Neural progenitor cell (in vitro differentiated cells): Measurements from ENCODE around the gene ANKRD36. TPM values are rescaled to one million over a fixed set of nuclear protein-coding genes. Genes with fewer than 3 reads are reported as not detected.
"Not testable (repeated sequence)": the region's sequence is repeated elsewhere in the genome, so short reads cannot be mapped to it uniquely, and the experiment has no call there.

ENCODE experiments used
- DNase-seq: peaks from one replicate; pipeline ENCODE4 v3.0.0-alpha.2; 2016; ENCODE audit warnings: low spot score
- H2AFZ ChIP-seq: fragments of 200-600 bp; sonication (generic); replicated peaks from 2 replicates; pipeline ENCODE4 v1.6.1; 2016; ENCODE audit warnings: antibody characterized with exemption
- H3F3A ChIP-seq: fragments of 200-600 bp; sonication (generic); 2 replicates; pipeline ENCODE4 v1.6.1; 2016; ENCODE audit warnings: antibody characterized with exemption, low read depth
- H3K27ac ChIP-seq: fragments of 200-600 bp; sonication (generic); 2 replicates; pipeline ENCODE4 v1.5.1; 2016; ENCODE audit warnings: mild to moderate bottlenecking
- H3K27me3 ChIP-seq: fragments of 200-600 bp; sonication (generic); 2 replicates; pipeline ENCODE4 v1.6.1; 2016; ENCODE audit warnings: mild to moderate bottlenecking, moderate library complexity
- H3K36me3 ChIP-seq: fragments of 200-600 bp; sonication (generic); 2 replicates; pipeline ENCODE4 v1.5.1; 2016
- H3K4me1 ChIP-seq: fragments of 200-600 bp; sonication (generic); 2 replicates; pipeline ENCODE4 v1.6.1; 2016; ENCODE audit warnings: mixed run types
- H3K4me2 ChIP-seq: fragments of 200-600 bp; sonication (generic); 2 replicates; pipeline ENCODE4 v1.6.1; 2016
- H3K4me3 ChIP-seq: fragments of 200-600 bp; sonication (generic); 2 replicates; pipeline ENCODE4 v1.5.1; 2016
- H3K79me2 ChIP-seq: fragments of 200-600 bp; sonication (generic); 2 replicates; pipeline ENCODE4 v1.6.1; 2016; ENCODE audit warnings: low read depth
- H3K9ac ChIP-seq: fragments of 200-600 bp; sonication (generic); 2 replicates; pipeline ENCODE4 v1.6.1; 2016
- H3K9me3 ChIP-seq: fragments of 200-600 bp; sonication (generic); 2 replicates; pipeline ENCODE4 v1.5.1; 2016; ENCODE audit warnings: low read depth
- H4K20me1 ChIP-seq: fragments of 200-600 bp; sonication (generic); 2 replicates; pipeline ENCODE4 v1.6.1; 2016; ENCODE audit warnings: low read depth
- H3K27ac Mint-ChIP-seq: 3 replicates; pipeline ENCODE4 v1.8.0; 2021; ENCODE audit warnings: mixed read lengths
- H3K27me3 Mint-ChIP-seq: 2 replicates; pipeline ENCODE4 v1.8.0; 2022; ENCODE audit warnings: low read depth, mild to moderate bottlenecking, inconsistent platforms, moderate library complexity, mixed read lengths; ENCODE audit not compliant: insufficient read depth
- H3K36me3 Mint-ChIP-seq: 3 replicates; pipeline ENCODE4 v1.8.0; 2021; ENCODE audit warnings: mixed read lengths
- H3K4me1 Mint-ChIP-seq: 3 replicates; pipeline ENCODE4 v1.8.0; 2021; ENCODE audit warnings: mixed read lengths
- H3K4me3 Mint-ChIP-seq: 3 replicates; pipeline ENCODE4 v1.8.0; 2021; ENCODE audit warnings: mild to moderate bottlenecking, moderate library complexity, mixed read lengths
- H3K9me3 Mint-ChIP-seq: 3 replicates; pipeline ENCODE4 v1.8.0; 2020; ENCODE audit warnings: mixed read lengths
- CTCF ChIP-seq: fragments of 200-600 bp; sonication (generic); IDR thresholded peaks from 2 replicates; pipeline ENCODE4 v1.5.1; 2017; ENCODE audit warnings: antibody characterized with exemption, mild to moderate bottlenecking
- total RNA-seq: library from RNA; depleted of rRNA; stranded (reverse); fragments of >200 nt; gene quantifications from 2 replicates; pipeline ENCODE4 v1.2.3, GENCODE V29; 2015; ENCODE audit warnings: low replicate concordance

Gene ANKRD36
- total RNA-seq, 1 donor from 2014 or later, result 57.2 TPM

- not testable (repeated sequence) for H3K27ac ChIP-seq, H3K9me3 Mint-ChIP-seq, H3K4me1 ChIP-seq, H3K79me2 ChIP-seq, H3K9me3 ChIP-seq, H4K20me1 ChIP-seq, H3K36me3 Mint-ChIP-seq, H3K27me3 Mint-ChIP-seq, H3K4me1 Mint-ChIP-seq, H3K36me3 ChIP-seq, H3F3A ChIP-seq, H3K9ac ChIP-seq, H3K27me3 ChIP-seq
- Histone ChIP-seq H2AFZ (peak overlapping the region; percentile 99), H3K4me2 (peak overlapping the region; percentile 93), H3K4me3 (peak overlapping the region; percentile 99)
- peak; percentile 70 for DNase-seq
- peak overlapping the region; percentile 83 for H3K27ac Mint-ChIP-seq
- H3K4me3 Mint-ChIP-seq, result peak overlapping the region; percentile 95
- TF ChIP-seq CTCF, result peak; percentile 80
Measured at GRCh38 chr2:97112320-97113049, 468 bp upstream of the ANKRD36 start.

GRCh38 chr2:97113882-97114255, 916 bp downstream of the ANKRD36 start:
- not testable (repeated sequence) for H3K79me2 ChIP-seq, H4K20me1 ChIP-seq, H3K36me3 Mint-ChIP-seq, H3K36me3 ChIP-seq, H3K4me1 ChIP-seq, H3K9me3 Mint-ChIP-seq, H3K4me1 Mint-ChIP-seq, H3K27me3 ChIP-seq, H3K27me3 Mint-ChIP-seq, H3K9ac ChIP-seq, H3K27ac ChIP-seq, DNase-seq, H3F3A ChIP-seq, H3K9me3 ChIP-seq
- peak overlapping the region; percentile 97 for H2AFZ ChIP-seq
- Mint-ChIP-seq H3K27ac (peak overlapping the region; percentile 87), H3K4me3 (peak overlapping the region; percentile 100)
- H3K4me3 ChIP-seq, result peak overlapping the region; percentile 99
- peak overlapping the region; percentile 93 for H3K4me2 ChIP-seq

DNA sequence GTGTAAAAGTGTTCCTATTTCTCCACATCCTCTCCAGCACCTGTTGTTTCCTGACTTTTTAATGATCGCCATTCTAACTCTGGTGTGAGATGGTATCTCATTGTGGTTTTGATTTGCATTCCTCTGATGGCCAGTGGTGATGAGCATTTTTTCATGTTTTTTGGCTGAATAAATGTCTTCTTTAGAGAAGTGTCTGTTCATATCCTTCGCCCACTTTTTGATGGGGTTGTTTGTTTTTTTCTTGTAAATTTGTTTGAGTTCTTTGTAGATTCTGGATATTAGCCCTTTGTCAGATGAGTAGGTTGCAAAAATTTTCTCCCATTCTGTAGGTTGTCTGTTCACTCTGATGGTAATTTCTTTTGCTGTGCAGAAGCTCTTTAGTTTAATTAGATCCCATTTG, 16.1 kb downstream of the ANKRD36 start:
- not testable (repeated sequence) for H3K9ac ChIP-seq, H3K4me3 Mint-ChIP-seq, H3K4me1 Mint-ChIP-seq, H3K27ac Mint-ChIP-seq, H3K4me1 ChIP-seq, H3K9me3 Mint-ChIP-seq, H3K79me2 ChIP-seq, H3K9me3 ChIP-seq, H3K4me3 ChIP-seq, DNase-seq, H3K4me2 ChIP-seq, H3K36me3 ChIP-seq, H3K27me3 ChIP-seq, H3F3A ChIP-seq, H2AFZ ChIP-seq, H3K27me3 Mint-ChIP-seq, H3K27ac ChIP-seq, H4K20me1 ChIP-seq
- peaks cover 16% of the 10 kb centered on the region for H3K36me3 Mint-ChIP-seq

- not testable (repeated sequence) for H3K27ac Mint-ChIP-seq
Measured at GRCh38 chr2:97144016-97144415, 31.1 kb downstream of the ANKRD36 start.

DNA sequence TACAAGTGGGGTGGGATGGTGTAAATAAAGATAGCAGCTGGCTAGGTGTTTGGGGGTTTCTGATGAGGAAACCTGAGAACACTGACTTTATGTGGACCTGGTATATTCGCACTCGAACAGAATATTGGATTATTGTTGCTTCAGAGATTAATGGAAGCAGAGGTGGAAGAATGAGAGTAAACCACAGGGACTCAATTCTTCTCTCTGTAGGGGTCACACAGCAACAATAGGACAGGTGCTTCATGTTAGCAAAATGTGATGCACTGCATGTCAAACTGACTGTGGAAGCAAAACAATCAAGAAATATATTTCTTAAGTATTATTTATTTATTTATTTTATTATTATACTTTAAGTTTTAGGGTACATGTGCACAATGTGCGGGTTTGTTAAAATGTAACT, 53.6 kb downstream of the ANKRD36 start:
- H3K4me3 ChIP-seq, H3K36me3 ChIP-seq, DNase-seq, H3K27ac Mint-ChIP-seq, H3K27ac ChIP-seq, H3K4me2 ChIP-seq, H3K9me3 ChIP-seq, H3F3A ChIP-seq, H4K20me1 ChIP-seq, H2AFZ ChIP-seq, H3K79me2 ChIP-seq, H3K9ac ChIP-seq, H3K27me3 ChIP-seq, H3K4me1 ChIP-seq, H3K4me1 Mint-ChIP-seq, H3K4me3 Mint-ChIP-seq, H3K27me3 Mint-ChIP-seq: not testable (repeated sequence)
- H3K9me3 Mint-ChIP-seq, result peaks cover 18% of the 10 kb centered on the region
- H3K36me3 Mint-ChIP-seq, result peaks cover 35% of the 10 kb centered on the region

More at GRCh38 chr2:97144016-97144415, 31.1 kb downstream of the ANKRD36 start:
- H3K27me3 Mint-ChIP-seq, H3K9me3 Mint-ChIP-seq, H3K79me2 ChIP-seq, H3F3A ChIP-seq, H3K9me3 ChIP-seq, H3K4me3 ChIP-seq, H3K4me2 ChIP-seq, H3K27ac ChIP-seq, H2AFZ ChIP-seq, H3K9ac ChIP-seq, H3K4me3 Mint-ChIP-seq, DNase-seq, H3K4me1 ChIP-seq, H4K20me1 ChIP-seq, H3K27me3 ChIP-seq, H3K36me3 ChIP-seq, H3K4me1 Mint-ChIP-seq: not testable (repeated sequence)
- peaks cover 13% of the 10 kb centered on the region for H3K36me3 Mint-ChIP-seq

GRCh38 chr2:97167938-97168337, 55.0 kb downstream of the ANKRD36 start:
- not testable (repeated sequence) for H3F3A ChIP-seq, H3K4me3 Mint-ChIP-seq, H3K9ac ChIP-seq, H3K27ac ChIP-seq, H3K27me3 ChIP-seq, H3K4me1 ChIP-seq, H3K4me1 Mint-ChIP-seq, H3K9me3 ChIP-seq, H2AFZ ChIP-seq, H3K4me2 ChIP-seq, H3K4me3 ChIP-seq, H3K27ac Mint-ChIP-seq, H3K36me3 ChIP-seq, H3K27me3 Mint-ChIP-seq, DNase-seq, H3K79me2 ChIP-seq, H4K20me1 ChIP-seq
- Mint-ChIP-seq H3K36me3 (peaks cover 35% of the 10 kb centered on the region), H3K9me3 (peaks cover 18% of the 10 kb centered on the region)

- H3K9me3 ChIP-seq, H3K4me2 ChIP-seq, H3K27ac ChIP-seq, H4K20me1 ChIP-seq, H3K4me3 Mint-ChIP-seq, H2AFZ ChIP-seq, H3K4me1 Mint-ChIP-seq, H3K36me3 ChIP-seq, H3K9ac ChIP-seq, H3F3A ChIP-seq, H3K27me3 Mint-ChIP-seq, H3K4me1 ChIP-seq, DNase-seq, H3K27ac Mint-ChIP-seq, H3K27me3 ChIP-seq, H3K4me3 ChIP-seq, H3K79me2 ChIP-seq: not testable (repeated sequence)
- Mint-ChIP-seq H3K9me3 (peaks cover 18% of the 10 kb centered on the region), H3K36me3 (peaks cover 36% of the 10 kb centered on the region)
Measured at GRCh38 chr2:97168583-97168982, 55.6 kb downstream of the ANKRD36 start.

DNA sequence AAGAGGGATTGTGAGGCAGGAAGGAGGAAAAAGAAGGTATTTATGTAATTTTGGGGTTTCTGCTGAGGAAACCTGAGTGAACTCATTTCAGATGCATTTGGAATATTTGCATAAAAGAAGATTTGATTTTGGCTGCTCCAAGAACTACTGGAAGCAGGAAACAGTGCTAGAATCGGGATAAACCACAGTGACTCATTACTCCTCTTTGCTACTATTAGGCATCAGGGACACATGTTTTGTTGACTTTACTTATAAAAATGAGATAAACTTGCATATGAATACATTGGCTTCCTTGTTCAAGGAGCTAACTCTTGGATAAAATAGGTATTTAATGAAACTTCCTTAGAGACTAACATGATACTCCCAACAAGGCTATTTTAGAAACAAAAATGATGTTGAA, 67.4 kb downstream of the ANKRD36 start:
- H3F3A ChIP-seq, H3K27ac ChIP-seq, H2AFZ ChIP-seq, H3K9ac ChIP-seq, H3K79me2 ChIP-seq, H3K4me2 ChIP-seq, H3K27ac Mint-ChIP-seq, H3K36me3 Mint-ChIP-seq, H3K27me3 Mint-ChIP-seq, DNase-seq, H3K27me3 ChIP-seq, H3K4me1 ChIP-seq, H3K4me3 ChIP-seq, H3K9me3 Mint-ChIP-seq, H3K36me3 ChIP-seq, H3K4me1 Mint-ChIP-seq, H3K4me3 Mint-ChIP-seq, H3K9me3 ChIP-seq, H4K20me1 ChIP-seq: not testable (repeated sequence)
